HuH-7.5 (cell line): ENCODE data around the gene KCNJ12.

Experiments
- DNase-seq: peaks from one replicate; pipeline ENCODE4 v3.0.0; 2011; ENCODE audit warnings: low spot score

Gene KCNJ12

DNA sequence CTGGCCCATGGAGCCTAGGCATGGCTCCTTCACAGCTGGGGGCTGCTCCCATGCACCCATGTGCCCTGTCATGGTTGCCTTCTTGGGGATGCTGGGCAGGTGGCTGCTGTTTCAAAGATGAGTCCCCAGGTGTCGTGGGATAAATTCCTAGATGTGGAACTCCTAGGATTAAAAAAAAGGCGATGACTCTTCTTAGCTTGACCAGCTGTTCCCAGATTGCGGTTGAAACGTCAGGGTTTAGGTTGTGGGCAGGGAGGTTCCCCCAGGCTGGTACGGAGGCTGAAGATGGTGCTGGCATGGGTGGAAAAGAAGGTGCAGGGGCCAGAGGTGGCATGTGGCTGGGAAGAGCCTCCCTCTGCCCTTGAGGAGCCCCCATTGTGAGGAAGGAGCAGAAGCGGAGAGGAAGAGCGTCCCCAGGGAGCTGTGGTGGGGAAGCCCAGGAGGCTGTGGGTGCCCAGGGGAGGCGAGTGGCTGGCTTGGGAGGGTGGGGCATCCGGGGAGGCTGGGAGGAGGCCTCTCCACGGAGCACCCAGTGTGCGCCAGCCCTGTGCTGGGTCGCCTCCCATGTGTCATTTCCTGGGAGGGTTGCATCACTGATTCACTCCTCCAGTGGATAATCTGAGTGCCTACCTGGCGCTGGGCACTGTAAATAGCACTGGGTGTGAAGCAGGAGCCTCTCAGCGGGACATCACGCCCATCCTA, 7.5 kb upstream of the KCNJ12 start:
- DNase-seq: no peak

DNA sequence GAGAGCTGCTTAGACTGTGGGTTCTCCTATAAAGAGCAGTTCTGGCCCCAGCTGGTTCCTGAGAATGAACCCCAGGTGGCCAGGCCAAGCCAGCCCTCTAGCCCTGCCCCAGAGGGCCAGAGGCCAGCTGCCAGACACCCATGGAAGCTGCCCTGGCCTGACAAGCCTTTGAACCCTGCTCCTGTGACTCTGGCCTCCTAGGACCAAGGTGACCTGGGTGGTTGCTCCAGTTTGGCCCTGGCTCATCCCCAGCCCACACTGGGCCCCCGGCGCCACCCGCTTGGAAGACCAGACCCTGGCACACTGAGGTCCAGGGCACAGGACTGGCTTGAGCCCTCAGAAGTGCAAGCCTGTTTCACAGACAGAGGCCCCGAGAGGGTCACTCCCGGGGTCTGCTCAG, 6.8 kb upstream of the KCNJ12 start:
- no peak for DNase-seq

DNA sequence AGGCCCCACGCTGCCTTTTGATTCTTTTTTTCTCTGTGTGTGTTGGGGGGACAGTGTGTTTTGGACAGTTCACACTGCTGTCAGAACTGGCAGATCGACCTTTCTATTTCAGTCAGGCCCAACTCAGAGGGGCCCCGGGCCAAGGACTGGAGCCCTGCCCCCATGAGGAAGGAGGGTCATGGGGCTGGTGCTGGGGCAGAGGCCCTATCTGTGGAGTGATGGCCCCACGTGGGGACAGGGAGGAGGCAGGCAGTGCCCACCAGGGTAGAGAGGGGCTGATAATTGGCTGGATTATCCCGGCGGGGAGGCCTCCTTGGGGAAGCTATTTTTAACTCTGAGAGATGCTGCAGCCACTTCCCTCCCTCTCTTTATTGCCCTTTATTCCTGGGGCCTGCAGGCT, 5.7 kb upstream of the KCNJ12 start:
- DNase-seq: no peak

DNA sequence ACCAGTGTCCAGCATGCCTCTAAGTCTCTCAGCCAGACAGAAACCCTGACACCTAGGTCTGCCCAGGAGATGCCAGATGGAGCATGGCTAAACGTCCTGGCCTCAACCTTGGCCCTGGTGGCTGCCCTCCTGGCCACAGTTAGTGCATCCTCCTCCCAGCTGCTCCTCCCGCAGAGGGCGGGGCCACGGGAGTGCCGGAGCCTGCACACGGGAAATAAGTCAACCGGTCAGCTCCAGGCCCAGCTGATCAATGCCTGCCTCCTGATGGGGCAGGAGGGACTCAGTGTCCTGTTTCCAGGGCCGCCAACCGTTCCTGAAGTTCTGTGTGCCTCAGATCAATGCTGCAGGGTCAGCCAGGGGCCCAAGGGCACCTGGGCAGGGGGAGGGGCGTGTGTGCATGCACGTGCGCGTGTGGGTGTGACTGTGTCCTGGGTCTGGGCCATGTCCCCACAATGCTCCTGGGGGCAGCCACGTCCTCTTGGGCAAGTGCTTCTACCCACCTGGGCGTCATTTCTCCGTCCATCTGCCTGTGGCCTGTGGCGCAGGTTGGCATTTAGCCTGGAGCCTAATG, 4.6 kb upstream of the KCNJ12 start:
- no peak for DNase-seq

DNA sequence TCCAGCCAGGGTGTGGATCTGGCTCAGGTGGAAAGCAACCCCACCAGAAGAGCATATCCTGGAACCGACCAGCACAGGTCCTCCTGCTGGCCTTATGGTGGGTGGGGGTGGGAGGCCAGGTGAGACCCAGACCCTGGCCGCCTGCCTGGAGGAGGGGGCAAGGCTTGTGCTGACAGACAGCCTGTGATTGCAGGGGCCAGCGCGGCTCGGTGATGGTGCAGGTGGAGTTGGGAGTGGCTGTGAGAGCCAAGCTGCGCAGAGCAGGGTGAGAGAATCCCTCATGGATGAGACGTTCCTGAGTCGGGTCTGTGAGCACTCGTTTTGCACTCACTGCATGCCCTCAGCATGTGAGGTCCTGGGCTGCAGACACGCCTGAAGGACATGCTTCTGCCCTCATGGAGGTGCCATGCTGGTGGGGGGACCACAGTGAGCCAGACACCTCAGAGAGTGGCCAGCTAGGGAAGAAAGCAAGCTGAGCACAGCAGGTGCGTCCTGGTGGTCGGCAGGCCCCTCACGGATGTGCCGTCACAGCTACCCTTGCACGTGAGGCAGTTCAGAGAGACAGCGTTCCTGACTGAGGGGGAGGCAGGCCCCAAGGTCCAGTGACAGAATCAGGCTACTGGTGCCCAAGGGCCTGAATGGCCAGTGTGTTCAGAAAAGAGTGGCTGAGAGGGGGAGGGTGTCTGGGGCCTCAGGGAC, 3.8 kb upstream of the KCNJ12 start:
- no peak for DNase-seq

DNA sequence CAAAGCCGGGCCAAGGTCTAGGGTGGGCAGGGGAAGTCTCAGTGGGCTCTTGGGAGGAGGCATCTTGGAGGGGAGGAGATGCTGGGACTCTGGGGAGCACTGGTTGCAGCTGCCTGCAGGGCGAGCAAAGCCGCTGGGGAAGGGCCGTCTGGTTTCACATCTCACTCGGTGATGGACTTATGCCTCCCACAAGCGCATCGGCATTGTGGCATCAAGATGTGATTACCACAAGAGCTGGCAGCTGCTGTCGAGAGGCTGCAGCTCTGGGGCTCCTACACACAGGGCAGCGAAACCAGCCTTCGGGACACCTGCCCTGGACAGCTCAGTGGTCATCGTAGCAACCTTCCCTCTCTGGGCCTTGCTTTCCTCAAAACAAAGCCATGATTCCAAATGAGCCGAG, 3.1 kb upstream of the KCNJ12 start:
- DNase-seq: no peak

DNA sequence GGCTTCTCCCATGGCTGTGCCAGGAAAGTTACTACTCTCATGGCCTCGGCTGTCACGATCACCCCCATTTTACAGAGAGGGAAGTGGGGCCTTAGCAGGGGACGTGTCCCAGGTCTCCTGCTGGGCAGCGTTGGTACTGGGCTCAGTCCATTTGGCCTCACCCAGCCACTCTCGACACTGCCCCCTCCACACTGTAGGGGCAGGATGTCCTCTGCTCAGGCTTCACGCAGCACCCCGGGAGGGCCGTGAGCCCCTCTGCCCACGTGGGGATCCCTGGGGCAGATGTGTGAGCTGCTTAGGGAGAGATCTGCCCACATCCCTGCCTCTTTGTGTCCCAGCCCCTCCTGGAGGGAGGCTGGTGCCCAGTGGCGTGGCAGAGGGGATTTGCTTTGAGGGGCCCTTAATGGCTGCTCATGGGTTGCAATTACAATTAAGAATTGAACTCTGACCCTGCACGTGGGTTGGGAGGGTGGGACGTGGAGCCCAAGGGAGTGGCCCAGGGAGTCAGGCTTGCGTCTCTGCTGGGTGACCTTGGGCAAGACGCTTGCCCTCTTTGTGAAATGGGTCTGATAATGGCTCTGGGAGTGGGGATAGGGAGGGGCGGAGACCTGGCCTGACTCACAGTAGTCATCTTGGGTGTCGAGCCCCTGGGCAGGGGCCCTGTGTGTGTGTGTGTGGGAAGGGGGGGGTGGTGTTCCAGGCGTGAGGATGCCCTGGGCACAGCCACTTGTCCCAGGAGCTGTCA, 2.3 kb upstream of the KCNJ12 start:
- DNase-seq: no peak

DNA sequence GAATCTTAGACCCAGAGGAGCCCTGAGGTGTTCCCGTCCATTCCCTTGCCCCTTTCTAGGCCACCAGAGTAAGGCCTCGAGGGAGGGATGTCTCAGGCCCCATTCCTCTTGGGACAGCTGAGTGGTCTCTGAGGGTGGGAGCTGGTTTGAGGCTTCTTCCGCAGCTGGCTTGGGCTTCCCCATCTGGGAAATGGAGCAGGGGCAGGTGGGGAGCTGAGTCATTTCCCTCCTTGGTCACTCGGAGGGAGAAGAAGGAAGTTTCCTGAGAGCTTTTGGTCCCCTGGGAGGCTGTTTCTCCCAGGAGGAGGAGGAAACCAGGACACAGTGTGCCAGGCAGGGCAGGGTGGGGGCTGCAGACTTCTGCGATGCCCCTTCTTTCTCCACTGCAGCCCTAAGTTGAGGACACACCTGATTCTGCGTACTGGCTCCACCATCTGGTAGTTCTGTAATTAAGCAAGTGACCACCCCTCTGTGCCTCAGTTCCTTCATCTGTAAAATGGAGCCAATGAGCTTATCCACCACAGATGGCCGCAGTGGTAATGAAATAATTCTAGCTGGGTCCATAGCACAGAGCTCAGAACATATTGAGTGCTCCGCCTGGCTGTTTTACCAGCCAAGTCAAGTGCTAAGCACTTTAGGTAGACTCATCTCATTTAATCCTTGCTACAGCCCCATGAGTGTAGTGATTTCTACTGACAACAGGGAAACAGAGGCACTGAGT, 1.6 kb upstream of the KCNJ12 start:
- no peak for DNase-seq

DNA sequence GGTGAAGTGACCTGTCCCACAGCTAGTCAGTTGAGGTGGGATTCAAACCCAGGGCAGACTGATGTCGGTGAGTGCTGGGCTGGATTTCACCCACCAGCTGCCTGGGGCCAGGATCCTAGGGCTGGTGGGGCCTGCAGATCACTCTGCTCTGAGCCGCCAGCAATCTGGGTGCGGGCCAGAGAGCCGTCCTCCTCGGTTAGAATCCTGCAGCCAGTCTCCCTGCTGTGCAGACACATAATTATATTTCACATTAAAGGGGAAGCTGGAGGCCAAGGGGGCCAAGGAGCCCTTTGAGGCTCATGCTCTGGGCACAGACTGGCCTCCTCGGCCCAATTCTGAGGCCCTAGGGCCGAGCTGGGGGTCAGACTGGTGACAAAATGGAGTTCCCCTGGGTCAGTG, 996 bp upstream of the KCNJ12 start:
- DNase-seq: no peak

DNA sequence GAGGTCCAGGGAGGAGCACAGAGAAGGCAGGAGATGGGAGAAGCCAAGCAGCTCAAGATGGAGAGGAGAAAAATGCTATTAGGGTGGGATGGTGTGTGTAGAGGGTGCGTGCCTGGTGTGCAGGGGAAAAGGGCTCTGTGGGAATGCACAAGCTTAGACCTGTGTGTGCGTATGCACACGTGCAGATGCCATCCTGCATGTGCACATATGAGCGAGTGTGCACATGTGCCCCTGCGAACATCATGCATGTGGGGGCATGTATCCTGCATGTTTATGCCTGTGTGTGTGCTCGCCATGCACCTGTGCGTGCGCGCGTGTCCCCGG, 438 bp upstream of the KCNJ12 start:
- no peak for DNase-seq

DNA sequence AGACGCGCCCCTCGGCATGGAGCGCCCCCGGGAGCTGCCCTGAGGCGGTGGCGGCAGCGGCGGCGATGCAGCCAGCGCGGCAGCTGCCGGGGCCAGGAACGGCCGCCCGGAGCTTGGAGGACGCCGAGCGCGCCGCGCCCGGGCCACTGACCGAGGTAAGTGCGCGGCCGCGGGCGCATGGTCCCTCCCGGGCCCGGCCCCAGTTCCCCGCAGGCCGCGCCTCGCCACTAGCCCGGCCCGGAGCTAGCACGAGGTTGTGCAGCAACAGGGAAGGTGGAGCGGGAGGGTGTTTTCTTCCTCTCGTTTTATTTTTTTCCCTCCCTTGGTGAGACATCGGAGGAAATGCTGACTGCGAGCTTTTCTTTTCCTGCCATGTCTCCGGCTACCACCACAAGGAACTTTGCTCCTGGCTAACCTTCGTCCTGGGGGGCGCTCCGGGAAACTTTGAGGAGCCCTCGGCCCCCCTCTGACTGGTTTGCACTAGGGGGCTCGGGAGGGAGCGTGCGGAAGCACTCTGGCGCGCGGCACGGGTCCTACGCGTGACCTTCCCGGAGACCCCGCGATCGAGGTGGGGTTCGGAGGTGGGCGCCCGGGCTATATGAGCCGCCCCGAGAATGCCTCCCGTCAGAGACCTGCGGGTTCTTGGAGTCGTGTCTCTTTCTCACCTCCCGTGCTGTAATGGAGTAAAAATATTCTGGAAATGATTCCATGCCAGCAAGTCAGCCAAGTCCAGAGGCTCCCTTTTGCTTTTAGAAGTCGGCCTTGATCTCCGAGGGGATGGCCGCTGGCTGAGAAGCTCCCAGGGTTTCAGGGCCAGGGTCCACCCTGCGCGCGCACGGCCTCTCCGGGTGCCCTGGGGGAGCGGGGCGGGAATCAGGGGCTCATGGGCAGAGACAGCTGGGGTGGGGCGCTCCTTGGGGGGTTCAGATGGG, 868 bp downstream of the KCNJ12 start:
- DNase-seq: no peak

DNA sequence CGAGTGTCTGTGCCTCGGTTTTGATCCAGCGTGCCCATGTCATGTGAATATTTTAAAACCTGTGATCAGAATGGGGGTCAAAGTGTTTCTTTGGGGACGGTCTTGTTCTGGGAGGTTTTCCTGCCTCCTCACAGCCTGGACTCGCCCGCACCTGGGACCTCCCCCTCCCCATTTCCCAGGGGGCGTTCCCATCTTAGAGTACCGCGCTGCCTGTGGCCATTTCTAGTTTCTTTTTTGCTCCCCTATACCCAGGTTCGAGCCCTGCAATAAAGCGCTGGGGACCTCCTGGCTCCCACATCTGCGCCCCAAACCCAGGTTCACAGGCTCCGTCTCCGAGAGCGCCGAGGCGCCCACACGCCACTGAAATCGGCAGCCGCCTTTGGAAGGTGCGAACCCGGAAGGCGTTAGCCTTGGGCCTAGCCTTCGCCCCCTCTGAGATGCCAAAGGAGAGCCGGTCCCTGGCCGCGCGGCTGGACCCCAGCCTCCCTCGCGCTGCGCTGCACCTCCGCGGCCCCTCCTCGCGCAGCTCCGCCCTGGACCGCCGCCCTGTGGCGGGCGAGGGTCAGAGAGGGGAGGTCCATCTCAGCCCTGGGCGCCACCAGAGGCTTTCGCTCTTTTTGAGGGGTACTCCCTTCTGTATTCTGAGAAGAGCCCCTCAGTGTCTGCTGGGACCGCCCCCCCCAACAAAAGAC, 1.7 kb downstream of the KCNJ12 start:
- DNase-seq: no peak

DNA sequence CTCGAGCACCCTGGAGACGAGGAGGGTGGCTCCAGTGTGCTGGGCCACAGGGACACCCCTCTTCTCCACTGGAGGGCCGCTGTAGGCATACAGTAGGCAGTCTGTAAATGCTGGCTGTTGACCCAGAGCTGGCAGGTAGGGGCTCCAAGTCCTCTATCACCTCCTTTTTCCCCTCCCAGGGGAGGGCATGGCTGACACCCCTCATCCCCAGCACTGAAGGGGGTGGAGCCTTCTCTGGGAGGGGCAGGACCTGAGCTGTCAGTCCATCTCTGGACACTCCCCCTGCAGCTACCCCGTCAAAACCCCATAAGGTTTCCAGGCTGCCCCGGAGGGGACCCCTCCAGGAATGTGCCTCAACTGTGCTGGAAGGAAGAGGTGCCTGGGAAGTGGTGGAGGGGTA, 2.4 kb downstream of the KCNJ12 start:
- DNase-seq: no peak

DNA sequence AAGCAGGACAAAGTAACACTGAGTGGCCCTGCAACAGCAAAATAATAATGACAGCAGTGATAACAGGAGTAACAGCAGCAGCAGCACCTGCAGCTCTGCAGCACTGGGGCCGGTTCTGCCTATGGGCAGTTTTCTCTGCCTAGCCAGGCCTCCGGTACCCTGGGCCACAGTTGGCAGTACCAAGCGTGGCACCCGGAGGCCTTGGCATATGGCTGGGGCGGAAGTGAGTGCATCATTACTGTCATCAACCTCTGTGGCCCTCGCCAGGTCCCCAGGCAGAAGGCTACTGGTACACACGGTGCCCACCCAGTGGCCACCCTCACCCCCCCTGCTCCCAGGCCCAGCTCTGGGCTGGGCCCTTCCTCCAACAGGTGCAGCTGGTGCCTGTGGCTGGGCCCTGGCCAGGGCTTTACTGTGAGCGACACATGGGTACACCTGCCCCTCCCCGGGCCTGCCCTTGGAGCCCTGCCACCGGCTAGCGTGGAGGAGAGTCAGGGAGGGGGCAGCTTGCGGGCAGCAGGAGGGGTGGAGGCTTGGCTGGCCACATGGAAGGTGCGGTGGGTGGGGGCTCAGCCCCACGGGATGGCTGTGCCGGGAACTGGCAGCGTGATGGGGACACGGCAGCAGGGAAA, 3.0 kb downstream of the KCNJ12 start:
- DNase-seq: no peak

DNA sequence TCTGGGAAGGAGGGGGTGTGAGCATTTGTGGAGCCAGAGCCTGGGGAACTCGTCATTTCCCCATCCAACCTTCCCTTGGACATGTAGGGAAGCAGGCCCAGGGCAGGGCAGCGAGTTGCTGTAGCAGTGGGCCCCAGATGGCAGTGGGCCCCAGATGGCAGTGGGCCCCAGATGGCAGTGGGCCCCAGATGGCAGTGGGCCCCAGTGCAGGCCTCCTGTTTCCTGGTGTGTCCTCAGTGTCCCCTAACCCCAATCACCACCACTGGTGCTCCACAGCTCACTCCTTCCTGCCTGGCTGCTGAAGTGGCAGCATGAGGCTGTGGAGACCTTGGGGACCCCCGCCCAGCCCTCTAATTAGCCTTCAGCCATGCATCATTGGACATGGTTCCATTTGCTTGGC, 4.5 kb downstream of the KCNJ12 start:
- no peak for DNase-seq

DNA sequence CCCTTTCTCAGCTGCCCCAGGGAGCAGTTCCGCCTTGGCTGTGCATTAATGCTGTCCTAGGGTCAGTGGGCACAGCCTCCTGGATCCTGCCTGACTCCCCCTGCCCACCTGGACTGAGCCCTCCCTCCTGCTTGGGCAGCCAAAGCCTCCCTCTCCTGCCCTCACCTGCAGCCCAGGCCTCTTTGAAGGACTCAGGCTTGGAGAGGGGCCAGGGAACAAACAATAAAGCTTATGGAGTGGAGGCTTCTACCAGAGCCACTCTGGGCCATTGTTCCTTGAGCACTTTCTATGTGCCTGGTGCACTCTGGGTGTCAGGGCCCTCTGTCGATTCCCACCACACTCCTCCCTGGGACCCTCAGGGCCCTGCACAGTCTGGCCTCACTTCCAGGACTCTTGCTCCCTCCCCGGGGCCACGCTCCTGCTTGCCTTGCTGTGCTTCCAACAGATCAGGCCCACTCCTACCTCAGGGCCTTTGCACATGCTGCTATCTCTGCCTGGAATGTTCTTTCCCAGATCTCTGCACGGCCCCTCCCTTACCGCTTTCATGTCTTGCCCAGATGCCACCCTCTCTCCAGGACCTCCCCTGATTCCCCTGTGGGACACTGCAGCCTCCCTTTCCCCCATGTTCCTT, 5.0 kb downstream of the KCNJ12 start:
- no peak for DNase-seq

DNA sequence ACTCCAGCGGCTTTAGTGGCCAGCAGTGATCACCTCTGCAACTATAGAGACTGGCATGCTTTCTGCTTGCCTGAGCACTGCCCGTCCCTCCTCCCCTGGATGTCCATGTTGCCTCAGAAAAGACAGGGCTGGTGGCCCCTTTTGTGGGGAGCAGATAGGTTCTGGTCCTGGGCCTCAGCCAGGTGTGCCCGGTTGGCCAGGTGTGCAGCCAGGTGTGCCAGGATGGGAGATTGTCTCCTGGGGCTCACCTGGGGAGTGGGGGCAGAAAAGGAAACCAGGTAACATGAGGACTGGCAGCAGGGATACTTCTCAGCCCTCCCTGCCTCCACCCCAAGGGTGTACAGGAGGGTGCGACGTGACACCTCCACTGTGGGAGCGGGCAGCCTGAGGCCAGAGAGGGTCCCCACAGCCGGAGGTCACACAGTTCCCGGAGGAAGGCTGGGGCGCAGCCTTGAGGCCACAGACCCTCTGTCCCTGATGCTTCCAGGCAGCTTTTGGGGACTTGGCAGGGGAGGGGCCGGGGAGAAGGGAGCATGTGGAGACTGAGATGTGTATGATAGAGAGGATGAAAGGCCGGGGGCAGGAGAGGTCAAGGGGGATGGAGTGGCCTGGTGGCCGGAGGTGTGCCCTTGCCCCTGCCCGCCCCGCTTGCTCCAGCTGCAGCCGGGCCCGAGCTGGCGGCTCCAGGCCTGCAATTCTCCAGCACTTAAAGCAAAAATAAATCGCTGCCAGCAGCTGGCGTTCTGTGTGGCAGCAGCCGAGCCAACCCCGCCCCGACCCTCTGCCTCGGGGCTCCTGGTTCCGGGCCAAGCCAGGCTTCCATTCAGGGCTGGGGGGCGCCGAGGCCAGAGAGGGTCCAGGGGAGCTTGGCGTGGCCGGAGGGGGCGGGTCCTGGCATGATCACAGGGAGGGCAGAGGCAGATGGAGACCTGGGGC, 6.7 kb downstream of the KCNJ12 start:
- no peak for DNase-seq

DNA sequence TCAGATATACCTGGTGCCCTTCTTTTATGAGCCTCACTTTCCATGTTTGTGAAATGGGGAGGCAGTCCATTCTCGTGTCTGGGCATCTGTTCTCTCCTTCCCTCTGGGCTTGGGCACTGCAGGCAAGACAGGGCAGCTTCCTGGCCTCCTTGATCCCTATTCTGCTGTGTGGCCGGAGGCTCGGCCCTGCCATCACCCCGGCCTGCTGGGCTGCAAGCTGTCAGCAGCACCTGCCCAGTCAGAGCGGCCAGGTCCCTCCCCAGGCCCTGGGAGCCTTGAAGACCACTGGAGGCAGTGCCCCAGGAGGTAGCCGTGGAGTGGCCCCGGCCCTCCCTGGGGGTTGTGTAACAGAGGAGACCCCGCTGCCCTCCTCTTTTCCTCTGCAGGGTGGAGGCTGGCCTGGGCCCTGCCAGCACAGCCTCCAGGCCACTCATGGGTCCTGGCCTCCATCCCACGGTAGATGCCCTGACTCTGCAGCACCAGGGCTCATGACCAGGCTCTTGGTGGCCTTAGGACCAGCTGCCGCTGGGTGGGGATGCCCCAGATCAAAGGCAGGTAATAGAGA, 9.2 kb downstream of the KCNJ12 start:
- no peak for DNase-seq
